GM04503 (cell line): ENCODE results near the gene ZNF224.
"Not testable (repeated sequence)": the region's sequence is repeated elsewhere in the genome, so short reads cannot be mapped to it uniquely, and the experiment has no call there.

ENCODE experiments used
- DNase-seq: peaks from one replicate; pipeline ENCODE4 v3.0.0-alpha.2; 2012; ENCODE audit warnings: low read depth

The ZNF224 gene

GRCh38 chr19:44093931-44094765, at the start of gene ZNF224:
ZNF224 (plus strand) TSS chr19:44094361; CDS start chr19:44097874, 3,513 bp downstream.
- DNase-seq: peak; percentile 66

- no peak for DNase-seq
Observed at GRCh38 chr19:44050740-44051649, 43.2 kb upstream of the ZNF224 start.

GRCh38 chr19:44051650-44052402, 42.3 kb upstream of the ZNF224 start, which contains the start of gene ZNF223:
ZNF223 (plus strand) TSS chr19:44052036; CDS start chr19:44055177, 3,141 bp downstream.
- peak; percentile 81 for DNase-seq

- no peak for DNase-seq
Observed at GRCh38 chr19:44055870-44056269, 38.3 kb upstream of the ZNF224 start.

- DNase-seq: no peak
Observed at GRCh38 chr19:44059229-44059628, 34.9 kb upstream of the ZNF224 start.

- no peak for DNase-seq
Observed at GRCh38 chr19:44061038-44061437, 33.1 kb upstream of the ZNF224 start.

- DNase-seq: no peak
Observed at GRCh38 chr19:44066305-44066704, 27.9 kb upstream of the ZNF224 start.

- DNase-seq: no peak
Observed at GRCh38 chr19:44069415-44069814, 24.7 kb upstream of the ZNF224 start.

GRCh38 chr19:44071824-44072542, 22.2 kb upstream of the ZNF224 start, which contains the start of gene ZNF284:
ZNF284 (plus strand) TSS chr19:44072159; CDS start chr19:44076390, 4,231 bp downstream.
- no peak for DNase-seq

- no peak for DNase-seq
Observed at GRCh38 chr19:44072543-44073401, 21.4 kb upstream of the ZNF224 start.

- no peak for DNase-seq
Observed at GRCh38 chr19:44076325-44076724, 17.8 kb upstream of the ZNF224 start.

- no peak for DNase-seq
Observed at GRCh38 chr19:44092108-44092507, 2.1 kb upstream of the ZNF224 start.

- no peak for DNase-seq
Observed at GRCh38 chr19:44107751-44108150, 13.6 kb downstream of the ZNF224 start.

- DNase-seq: no peak
Observed at GRCh38 chr19:44109458-44109857, 15.3 kb downstream of the ZNF224 start.

GRCh38 chr19:44111910-44112463, 17.8 kb downstream of the ZNF224 start:
- DNase-seq: peak; percentile 53

GRCh38 chr19:44112802-44113137, 18.6 kb downstream of the ZNF224 start:
- DNase-seq: no peak

GRCh38 chr19:44113138-44113783, 19.1 kb downstream of the ZNF224 start, which contains the start of gene ZNF225:
ZNF225 (plus strand) TSS chr19:44113399; CDS start chr19:44115828, 2,429 bp downstream.
- peak; percentile 96 for DNase-seq

GRCh38 chr19:44113784-44114390, 19.7 kb downstream of the ZNF224 start:
- DNase-seq: no peak

- not testable (repeated sequence) for DNase-seq
Observed at GRCh38 chr19:44121162-44121561, 27.0 kb downstream of the ZNF224 start.
